T47D (cell line): ENCODE results near the gene FBXO17.
"Not testable (repeated sequence)": the region's sequence is repeated elsewhere in the genome, so short reads cannot be mapped to it uniquely, and the experiment has no call there.

Experiments used
- DNase-seq, 2 experiments: peaks; one replicate each; pipeline versions ENCODE4 v3.0.0 to v3.0.0-alpha.2; 2011 to 2012; ENCODE audit warnings: low read depth in 1 of 2, low spot score in 1 of 2
- JUND ChIP-seq: IDR thresholded peaks from 2 replicates; pipeline ENCODE4 v1.6.1; 2012; ENCODE audit warnings: low read depth
- in situ Hi-C: cut with HindIII; loops from 2 replicates; pipeline ENCODE4 v1.10.0; 2016; ENCODE audit warnings: low sequenced_read_pairs, low pct_unique_long_range_greater_than_20kb

The FBXO17 gene

DNA sequence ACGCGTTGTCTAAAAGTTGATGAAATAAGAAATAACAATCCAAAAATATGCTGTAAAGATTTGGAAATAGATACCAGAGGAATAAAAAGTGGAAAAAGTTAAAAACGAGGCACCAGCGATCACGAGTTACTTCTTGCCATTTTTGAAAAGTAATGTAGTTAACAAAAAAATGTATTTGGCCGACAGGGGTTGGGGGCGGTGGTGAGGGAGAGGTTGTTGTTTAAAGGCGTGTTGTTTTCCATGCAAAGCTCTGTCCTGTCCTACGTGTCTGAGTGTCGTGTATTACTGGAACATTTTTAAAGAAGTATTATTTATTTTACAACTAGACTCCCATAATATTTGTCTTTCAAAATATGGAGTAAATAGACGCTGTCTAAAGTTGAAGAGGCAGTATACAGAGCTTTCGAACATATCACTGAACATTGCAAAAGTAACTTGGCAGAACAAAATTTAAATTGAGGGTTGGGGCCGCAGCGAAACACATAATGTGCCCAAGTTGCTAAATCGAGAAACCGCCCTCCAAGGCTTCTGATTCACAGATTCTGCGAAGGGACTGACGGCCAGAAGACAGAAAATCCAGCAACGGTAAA, 823 bp downstream of the FBXO17 start:
- DNase-seq = no peak
- in situ Hi-C loops = no loop called here
- TF ChIP-seq JUND = no peak

DNA sequence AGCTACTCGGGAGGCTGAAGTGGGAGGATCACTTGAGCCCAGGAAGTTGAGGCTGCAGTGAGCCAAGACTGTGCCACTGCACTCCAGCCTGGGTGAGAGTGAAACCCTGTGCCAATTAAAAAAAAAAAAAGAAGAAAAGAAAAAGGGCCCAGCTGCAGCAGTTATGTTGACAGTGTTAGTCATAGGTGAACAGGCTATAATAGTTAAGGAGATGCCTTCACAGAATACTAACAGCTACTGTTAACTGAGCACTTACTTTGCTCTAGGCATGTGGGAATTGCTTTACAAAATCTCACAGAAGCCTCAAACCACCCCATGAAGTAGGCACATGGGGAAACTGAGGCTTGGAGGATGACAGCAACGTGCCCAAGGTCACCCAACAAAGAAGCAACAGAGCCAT, 3.9 kb downstream of the FBXO17 start:
- TF ChIP-seq JUND = no peak
- DNase-seq = no peak
- in situ Hi-C loops = no loop called here

DNA sequence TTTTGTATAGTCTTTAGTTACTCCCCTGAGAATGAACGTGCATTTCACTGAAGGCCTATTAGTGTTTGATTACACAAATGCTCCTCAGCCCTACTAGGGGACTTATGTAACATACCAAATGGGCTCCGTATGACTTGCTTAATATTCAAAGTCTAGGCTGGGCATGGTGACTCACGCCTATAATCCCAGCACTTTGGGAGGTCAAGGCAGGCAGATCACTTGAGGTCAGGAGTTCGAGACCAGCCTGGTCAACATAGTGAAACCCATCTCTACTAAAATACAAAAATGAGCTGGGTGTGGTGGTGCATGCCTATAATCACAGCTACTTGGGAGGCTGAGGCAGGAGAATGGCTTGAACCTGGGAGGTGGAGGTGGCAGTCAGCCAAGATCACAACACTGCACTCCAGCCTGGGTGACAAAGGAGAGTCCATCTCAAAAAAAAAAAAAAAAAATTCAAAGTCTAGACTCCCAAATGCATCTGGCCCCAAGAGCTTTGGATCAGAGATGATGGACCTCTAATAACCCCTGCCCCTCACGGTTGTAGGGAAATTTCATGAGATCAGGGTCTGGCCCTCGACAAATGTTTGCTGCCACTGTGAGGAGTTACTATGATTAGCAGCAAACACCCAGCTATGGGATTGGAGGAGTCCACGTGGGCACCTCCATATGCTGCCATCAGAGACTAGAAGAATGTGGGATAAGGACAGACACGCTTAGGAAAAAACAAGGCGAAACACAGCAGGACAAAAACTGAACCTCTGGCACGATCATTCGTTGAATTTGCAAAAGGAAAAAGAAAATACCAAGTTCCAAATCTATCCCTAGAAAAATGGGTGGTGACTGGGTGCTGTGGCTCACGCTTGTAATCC, 4.6 kb downstream of the FBXO17 start:
- DNase-seq = no peak
- in situ Hi-C loops = no loop called here
- no peak for TF ChIP-seq JUND

DNA sequence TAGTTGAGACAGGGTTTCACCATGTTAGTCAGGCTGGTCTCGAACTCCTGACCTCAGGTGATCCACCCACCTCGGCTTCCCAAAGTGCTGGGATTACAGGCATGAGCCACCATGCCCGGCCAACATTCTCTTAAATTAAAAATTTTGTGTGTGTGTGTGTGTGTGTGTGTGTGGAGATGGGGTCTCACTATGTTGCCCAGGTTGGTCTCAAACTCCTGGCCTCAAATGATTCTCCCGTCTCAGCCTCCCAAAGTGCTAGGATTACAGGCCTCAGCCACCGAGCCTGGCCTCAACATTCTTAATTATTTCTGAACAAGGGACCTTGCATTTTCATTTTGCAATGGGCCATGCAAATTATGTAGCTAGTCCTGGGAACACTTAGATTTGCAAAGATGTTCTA, 9.4 kb downstream of the FBXO17 start:
- in situ Hi-C loops, DNase-seq: not testable (repeated sequence)

DNA sequence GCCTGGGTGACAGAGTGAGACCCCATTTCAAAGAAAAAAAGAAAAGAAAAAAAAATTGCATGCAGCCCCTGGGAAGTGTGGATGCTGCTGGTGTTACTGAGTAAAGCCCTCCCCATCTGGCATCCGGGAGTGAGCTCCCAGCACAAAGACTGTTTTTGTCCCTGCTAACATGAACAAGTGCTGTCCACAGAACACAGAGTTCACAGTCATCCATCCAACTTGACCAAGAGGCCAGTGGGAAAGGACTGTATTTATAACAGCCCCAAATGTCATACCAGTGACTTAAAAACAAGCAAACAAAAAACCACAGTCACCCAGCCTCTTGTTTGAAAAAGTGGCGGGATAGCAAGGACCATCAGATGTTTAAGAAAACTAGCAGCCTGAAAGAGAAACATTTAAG, 10.8 kb downstream of the FBXO17 start:
- no peak for TF ChIP-seq JUND
- in situ Hi-C loops = no loop called here
- no peak for DNase-seq

DNA sequence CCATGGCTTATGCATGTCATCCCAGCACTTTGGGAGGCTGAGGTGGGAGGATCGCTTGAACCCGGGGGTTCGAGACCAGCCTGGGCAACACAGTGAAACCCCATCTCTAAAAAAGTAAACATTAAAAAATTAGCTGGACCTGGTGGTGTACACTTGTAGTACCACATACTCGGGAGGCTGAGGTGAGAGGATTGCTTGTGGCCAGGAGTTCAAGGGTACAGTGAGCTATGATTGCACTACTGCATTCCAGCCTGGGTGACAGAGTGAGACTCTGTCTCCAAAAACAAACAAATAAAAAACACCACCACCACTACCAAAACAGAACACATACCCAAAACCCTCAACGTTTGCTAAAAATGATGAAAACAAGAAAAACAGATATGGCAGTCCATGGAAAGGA, 15.9 kb downstream of the FBXO17 start:
- no peak for TF ChIP-seq JUND
- in situ Hi-C loops = no loop called here
- no peak for DNase-seq

DNA sequence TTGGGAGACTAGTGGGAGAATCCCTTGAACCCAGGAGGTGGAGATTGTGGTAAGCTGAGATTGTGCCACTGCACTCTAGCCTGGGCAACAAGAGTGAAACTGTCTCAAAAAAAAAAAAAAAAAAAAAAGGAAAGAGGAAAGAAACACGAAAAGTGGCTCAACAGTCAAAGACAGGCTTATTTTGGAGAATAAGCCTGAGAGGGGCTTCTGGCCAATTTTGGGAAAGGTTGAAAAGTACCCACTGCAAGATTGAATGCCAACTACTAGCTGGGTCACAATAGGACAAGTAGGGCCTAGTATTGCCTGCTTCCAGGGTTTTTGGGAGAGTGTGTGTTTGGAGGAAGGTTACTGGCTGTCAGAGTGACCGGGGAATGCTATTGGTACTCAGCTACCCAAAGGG, 17.2 kb downstream of the FBXO17 start:
- DNase-seq = no peak
- in situ Hi-C loops = no loop called here
- TF ChIP-seq JUND = no peak

DNA sequence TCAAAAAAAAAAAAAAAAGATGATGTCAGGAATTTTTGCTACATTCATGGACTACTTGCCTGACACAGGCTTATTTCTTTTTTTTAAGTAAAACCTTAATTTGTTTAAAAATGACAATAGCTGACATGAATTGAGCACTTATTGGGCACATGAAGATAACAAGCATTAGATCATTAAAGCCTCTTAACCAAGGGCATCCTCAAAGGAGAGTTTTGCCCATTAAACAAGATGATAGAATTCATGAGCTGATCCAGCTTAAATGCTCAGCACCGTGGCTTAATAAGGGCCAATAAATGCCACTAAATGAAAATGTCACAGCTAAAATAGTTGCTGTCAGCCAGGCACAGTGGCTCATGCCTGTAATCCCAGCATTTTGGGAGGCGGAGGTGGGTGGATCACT, 19.3 kb downstream of the FBXO17 start:
- TF ChIP-seq JUND = no peak

DNA sequence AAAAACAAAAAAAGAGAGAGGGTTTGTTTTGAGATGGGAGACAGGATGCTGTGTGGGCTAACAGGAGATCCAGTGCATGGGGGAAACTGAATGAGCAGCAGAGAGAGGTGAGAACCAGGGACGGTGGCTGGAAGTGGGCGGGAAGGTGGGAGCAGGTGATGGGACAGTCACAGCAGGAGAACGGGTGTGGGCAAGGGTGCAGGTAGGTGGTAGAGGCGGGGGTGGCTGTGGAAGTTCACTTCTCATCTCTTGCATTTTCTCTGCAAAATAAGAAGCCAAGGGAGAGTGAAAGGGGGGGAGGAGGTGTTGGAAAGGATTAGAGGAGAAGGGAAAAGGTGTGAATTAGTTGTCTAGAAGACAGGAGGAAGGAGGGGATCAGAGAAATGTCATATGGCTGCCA, 21.9 kb downstream of the FBXO17 start:
- DNase-seq = no peak
- in situ Hi-C loops = no loop called here
- no peak for TF ChIP-seq JUND

More for the DNA sequence above, 19.3 kb downstream of the FBXO17 start:
- in situ Hi-C loops = no loop called here
- no peak for DNase-seq

DNA sequence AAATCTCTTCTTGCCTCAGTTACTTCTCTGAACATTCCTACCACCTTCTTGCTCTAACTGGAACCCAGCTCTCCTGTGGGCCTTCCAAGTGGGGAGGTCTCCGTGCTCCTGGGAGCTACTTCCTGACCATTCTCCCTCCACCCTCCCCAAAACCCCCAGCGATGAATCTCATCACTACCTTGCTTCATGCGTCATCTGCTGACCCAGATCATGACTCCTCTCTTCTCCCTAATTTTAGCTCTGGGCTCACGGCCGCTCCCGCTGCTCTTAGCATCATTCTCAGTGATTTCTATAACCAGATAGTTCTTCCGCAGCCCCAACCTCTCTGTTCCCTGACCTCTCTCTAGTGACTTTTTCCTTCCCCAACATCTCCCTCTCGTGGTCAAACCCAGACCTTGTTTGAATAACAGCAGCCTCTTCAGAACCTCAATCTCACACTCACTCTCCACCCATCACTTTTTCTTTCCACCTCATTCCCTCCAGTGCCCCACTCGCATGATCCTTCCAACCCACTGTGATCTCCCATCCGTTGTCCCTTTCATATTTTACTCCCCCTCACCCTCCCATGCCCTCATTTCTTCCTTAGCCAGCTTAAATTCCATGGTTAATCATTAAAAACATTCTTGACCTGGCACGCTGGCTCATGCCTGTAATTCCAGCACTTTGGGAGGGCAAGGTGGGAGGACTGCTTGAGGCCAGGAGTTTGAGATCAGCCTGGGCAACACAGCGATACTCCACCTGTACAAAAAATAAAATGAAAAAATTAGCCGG, 23.0 kb downstream of the FBXO17 start:
- in situ Hi-C loops = no loop called here
- peak; percentile 11 to 46 for DNase-seq
- no peak for TF ChIP-seq JUND

DNA sequence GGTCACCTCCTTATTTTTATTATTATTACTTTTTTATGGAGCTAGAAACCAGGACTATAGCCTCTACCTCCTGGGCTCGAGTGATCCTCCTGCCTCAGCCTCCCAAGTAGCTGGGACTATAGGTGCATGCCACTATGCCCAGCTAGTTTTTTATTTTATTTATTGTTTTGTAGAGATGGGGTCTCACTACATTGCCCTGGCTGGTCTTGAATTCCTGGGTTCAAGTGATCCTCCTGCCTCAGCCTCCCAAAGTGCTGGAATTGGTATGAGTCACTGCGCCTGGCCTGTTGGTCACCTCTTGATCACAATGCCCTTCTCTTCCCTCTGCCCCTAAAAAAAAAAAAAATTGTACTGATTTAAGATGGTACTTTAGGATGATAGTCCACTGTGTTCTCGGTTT, 24.4 kb downstream of the FBXO17 start:
- no peak for DNase-seq
- in situ Hi-C loops = no loop called here
- no peak for TF ChIP-seq JUND

DNA sequence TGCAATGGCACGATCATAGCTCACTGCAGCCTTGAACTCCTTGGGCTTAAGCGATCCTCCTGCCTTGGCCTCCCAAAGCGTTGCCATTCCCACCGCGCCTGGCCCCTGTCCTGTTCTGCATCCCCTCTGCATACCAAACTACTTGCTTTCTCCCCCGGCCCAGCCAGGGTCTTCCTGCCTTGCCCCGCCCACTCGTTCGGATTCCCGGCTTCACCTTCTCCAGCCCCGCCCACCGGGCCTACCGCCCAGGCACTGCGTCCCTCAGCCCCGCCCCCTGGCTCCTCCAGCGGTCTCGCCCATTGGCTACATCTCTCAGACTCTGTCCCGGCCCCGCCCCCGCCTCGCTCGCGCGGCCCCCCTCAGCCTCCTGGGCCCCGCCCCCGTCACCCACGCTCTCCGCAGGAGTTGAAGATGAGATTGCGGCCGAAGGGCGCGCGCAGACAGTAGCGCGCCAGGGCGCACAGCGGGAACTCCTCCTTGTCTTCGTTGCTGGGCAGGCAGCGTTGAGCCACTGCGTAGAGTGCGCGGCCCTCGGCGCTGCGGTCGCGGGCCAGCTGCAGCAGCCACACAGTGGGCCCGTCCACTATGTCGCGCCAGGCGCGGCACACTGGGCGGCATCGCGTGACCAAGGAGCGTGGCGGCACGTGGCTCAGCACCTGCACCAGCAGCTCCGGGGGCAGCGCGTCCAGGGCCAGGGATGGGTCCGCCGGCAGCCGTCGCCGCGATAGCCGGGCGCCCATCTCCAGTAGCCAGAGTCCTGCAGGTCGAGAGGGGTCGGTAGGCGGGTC, 25.8 kb downstream of the FBXO17 start:
- TF ChIP-seq JUND = no peak
- in situ Hi-C loops = no loop called here
- DNase-seq = no peak
